ENCODE measurements around the gene THSD7A. TPM values are rescaled to one million over a fixed set of nuclear protein-coding genes. Genes with fewer than 3 reads are reported as not detected.

The THSD7A gene
- total and polyA plus RNA-seq, 10 of the 15 experiments (the other 5 are each of a cell fraction or from before 2014, with no cell fraction given), result 0.03 to 0.09 (median 0.03) TPM; not detected in 7

DNA sequence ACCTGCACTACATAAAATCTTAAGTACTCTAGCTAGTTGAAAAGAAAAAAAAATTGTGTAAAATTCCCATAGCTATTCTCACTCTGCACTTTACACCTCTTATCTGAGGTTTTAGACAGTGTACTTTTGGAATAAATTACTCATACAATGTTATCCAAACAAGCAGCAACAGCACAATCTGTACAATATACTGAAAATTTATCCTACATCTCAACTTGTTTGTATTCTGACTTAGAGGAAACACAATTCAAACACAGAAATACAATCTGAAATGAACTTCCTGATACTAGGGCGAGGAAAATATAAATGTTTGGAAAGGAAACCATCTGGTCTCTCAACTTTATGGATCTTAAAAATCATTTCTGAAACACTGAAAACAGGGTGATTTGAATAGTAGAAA, 381.7 kb downstream of the THSD7A start (continued):
- TF ChIP-seq, protein P1, sequence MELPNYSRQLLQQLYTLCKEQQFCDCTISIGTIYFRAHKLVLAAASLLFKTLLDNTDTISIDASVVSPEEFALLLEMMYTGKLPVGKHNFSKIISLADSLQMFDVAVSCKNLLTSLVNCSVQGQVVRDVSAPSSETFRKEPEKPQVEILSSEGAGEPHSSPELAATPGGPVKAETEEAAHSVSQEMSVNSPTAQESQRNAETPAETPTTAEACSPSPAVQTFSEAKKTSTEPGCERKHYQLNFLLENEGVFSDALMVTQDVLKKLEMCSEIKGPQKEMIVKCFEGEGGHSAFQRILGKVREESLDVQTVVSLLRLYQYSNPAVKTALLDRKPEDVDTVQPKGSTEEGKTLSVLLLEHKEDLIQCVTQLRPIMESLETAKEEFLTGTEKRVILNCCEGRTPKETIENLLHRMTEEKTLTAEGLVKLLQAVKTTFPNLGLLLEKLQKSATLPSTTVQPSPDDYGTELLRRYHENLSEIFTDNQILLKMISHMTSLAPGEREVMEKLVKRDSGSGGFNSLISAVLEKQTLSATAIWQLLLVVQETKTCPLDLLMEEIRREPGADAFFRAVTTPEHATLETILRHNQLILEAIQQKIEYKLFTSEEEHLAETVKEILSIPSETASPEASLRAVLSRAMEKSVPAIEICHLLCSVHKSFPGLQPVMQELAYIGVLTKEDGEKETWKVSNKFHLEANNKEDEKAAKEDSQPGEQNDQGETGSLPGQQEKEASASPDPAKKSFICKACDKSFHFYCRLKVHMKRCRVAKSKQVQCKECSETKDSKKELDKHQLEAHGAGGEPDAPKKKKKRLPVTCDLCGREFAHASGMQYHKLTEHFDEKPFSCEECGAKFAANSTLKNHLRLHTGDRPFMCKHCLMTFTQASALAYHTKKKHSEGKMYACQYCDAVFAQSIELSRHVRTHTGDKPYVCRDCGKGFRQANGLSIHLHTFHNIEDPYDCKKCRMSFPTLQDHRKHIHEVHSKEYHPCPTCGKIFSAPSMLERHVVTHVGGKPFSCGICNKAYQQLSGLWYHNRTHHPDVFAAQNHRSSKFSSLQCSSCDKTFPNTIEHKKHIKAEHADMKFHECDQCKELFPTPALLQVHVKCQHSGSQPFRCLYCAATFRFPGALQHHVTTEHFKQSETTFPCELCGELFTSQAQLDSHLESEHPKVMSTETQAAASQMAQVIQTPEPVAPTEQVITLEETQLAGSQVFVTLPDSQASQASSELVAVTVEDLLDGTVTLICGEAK (IDR thresholded peaks at IDR 0.05; ENCODE audit: borderline replicate concordance), result no peak
- no peak for TF ChIP-seq RFX5 (IDR thresholded peaks at IDR 0.05; ENCODE audit: low read depth, low read length)
- no peak for TF ChIP-seq SIN3A (IDR thresholded peaks at IDR 0.05; ENCODE audit: low read depth, low read length)
- no peak for TF ChIP-seq NFYB (IDR thresholded peaks at IDR 0.05; ENCODE audit: insufficient read depth, low read depth, low read length)
- no peak for TF ChIP-seq JUND (IDR thresholded peaks at IDR 0.05; ENCODE audit: low read depth, low read length)
- TF ChIP-seq CHD4 (IDR thresholded peaks at IDR 0.05), result no peak
- no peak for TF ChIP-seq CREM (IDR thresholded peaks at IDR 0.05; ENCODE audit: low read depth)
- TF ChIP-seq, protein P2, sequence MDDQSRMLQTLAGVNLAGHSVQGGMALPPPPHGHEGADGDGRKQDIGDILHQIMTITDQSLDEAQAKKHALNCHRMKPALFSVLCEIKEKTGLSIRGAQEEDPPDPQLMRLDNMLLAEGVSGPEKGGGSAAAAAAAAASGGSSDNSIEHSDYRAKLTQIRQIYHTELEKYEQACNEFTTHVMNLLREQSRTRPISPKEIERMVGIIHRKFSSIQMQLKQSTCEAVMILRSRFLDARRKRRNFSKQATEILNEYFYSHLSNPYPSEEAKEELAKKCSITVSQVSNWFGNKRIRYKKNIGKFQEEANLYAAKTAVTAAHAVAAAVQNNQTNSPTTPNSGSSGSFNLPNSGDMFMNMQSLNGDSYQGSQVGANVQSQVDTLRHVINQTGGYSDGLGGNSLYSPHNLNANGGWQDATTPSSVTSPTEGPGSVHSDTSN (IDR thresholded peaks at IDR 0.05; ENCODE audit: insufficient replicate concordance, low read depth, low read length), result no peak

DNA sequence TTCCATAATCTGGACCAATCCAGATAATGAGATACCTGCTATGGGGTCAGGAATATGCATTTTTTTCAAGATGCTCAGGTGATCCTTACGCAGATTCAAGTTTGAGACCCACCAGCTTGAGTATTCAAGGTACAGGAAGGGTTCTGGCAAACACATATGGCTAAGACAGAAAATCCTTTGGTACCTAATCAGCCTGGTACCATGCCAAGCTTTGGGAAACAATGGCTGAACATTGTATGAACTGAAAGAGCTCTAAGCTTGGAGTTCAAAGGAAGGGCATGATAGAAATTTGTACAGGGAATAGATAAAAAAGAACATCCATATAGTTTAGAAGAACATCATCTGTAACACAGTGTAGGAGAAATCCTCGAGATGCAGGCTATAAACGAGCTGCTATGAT, 382.7 kb downstream of the THSD7A start:
- BruUV-seq (replicated peaks), result no TSS peak
- Histone ChIP-seq H3K79me2 (ENCODE audit: control insufficient read depth, insufficient read depth, low read length) (no peaks in the 10 kb centered on the region), H3K4me2 (ENCODE audit: control insufficient read depth, insufficient read depth) (no peak overlapping the region), H4K20me1 (ENCODE audit: control insufficient read depth, insufficient read depth) (no peaks in the 10 kb centered on the region), H2AFZ (ENCODE audit: control insufficient read depth, low read depth, low read length) (no peak overlapping the region), H3K4me1 (ENCODE audit: control insufficient read depth, insufficient read depth, low read length) (no peaks in the 10 kb centered on the region), H3K9ac (ENCODE audit: control insufficient read depth, insufficient read depth, low read length) (no peak overlapping the region), H3K36me3 (ENCODE audit: control insufficient read depth in 2 of 2, insufficient read depth in 2 of 2, low read length in 1 of 2) (no peaks in the 10 kb centered on the region), H3K4me3 (no peak overlapping the region), H3K27ac (ENCODE audit: control insufficient read depth, insufficient read depth) (no peak overlapping the region), H3K9me3 (replicated peaks; ENCODE audit: control insufficient read depth, insufficient read depth, low read length) (no peaks in the 10 kb centered on the region), H3K27me3 (replicated peaks in 1 of 2; ENCODE audit: control insufficient read depth in 2 of 2, insufficient read depth in 2 of 2, low read length in 1 of 2) (no peaks in the 10 kb centered on the region)
- FAIRE-seq, result no peak
- CTCF ChIA-PET, result no interaction called here
- ATAC-seq, result no peak
- RAD21 ChIA-PET (ENCODE audit: unreplicated experiment), result no interaction called here
- WGBS (ENCODE audit: insufficient coverage, insufficient replicate concordance, low lambda C conversion rate, missing lambda C conversion rate), result 10% methylated on average over 3 of the region's 3 CpGs
- POLR2A ChIA-PET, result no interaction called here
- intact Hi-C loops (cut with micrococcal nuclease; ENCODE audit: unreplicated experiment), result loop anchor here (10.0 kb wide), 1 partner anchor 55 kb away; no protein-coding TSS in a partner anchor
- SMC1A ChIA-PET (ENCODE audit: uncharacterized antibody, unreplicated experiment), result interaction anchor here (1.1 kb wide), 1 partner anchor 14 kb away, joined by 3 read pairs; no protein-coding TSS in a partner anchor
- in situ Hi-C loops (cut with MboI), result no loop called here
- TF ChIP-seq TCF3 (IDR thresholded peaks at IDR 0.05; ENCODE audit: borderline replicate concordance, insufficient read depth, low read depth, low read length) (no peak), ESRRA (IDR thresholded peaks at IDR 0.05; ENCODE audit: low read length) (no peak), YBX1 (IDR thresholded peaks at IDR 0.05) (no peak), PML (IDR thresholded peaks at IDR 0.05; ENCODE audit: low read length) (no peak), ETV6 (conservative IDR thresholded peaks at IDR 0.05 in 1 of 2, IDR thresholded peaks at IDR 0.05 in 1 of 2; ENCODE audit: borderline replicate concordance in 1 of 2, low read depth in 1 of 2) (no peak), ZNF622 (IDR thresholded peaks at IDR 0.05) (no peak)
- TF ChIP-seq, protein P3, sequence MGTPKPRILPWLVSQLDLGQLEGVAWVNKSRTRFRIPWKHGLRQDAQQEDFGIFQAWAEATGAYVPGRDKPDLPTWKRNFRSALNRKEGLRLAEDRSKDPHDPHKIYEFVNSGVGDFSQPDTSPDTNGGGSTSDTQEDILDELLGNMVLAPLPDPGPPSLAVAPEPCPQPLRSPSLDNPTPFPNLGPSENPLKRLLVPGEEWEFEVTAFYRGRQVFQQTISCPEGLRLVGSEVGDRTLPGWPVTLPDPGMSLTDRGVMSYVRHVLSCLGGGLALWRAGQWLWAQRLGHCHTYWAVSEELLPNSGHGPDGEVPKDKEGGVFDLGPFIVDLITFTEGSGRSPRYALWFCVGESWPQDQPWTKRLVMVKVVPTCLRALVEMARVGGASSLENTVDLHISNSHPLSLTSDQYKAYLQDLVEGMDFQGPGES (IDR thresholded peaks at IDR 0.05), result no peak
- no peak for DNase-seq (ENCODE audit: low read depth, low spot score)
